ENCODE measurements around the gene INTS11.

Gene INTS11

DNA sequence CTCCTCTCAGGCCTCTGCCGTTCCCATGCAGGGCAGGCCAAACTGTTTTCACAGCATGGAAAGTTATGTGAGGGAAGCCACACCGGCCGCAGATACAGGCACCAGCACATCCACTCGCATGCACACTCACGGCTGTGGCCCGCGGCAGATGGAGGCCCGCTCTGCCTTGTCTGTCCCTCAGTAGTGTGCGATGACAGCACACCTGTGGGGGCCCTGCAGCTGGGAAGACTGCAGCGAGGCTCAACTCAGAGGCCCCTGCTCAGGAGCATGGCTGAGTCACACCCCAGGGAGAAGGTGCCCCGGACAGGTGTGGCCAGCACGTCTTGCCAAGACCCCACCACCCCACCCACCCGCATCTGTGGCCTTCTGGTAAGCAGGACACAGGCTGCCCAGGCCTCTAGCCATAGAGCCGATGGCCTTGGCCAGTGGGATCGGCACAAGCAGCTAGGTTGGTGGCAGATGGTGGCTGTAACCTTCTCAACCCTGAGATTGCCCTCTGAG, 49.5 kb downstream of the INTS11 start:
- H3K4me2 ChIP-seq = no peak overlapping the region
- 0 out of 2 replicates have a peak, but pooled peaks cover 3% of the 10 kb centered on the region for H3K36me3 ChIP-seq (ENCODE audit: insufficient read depth)
- H3K4me3 ChIP-seq (IDR thresholded peaks at IDR 0.05; ENCODE audit: insufficient read depth, low read depth, low read length) = no peak overlapping the region
- peaks cover 34% of the 10 kb centered on the region for H3K79me2 ChIP-seq (ENCODE audit: insufficient read depth, low read depth)
- H2AFZ ChIP-seq (ENCODE audit: low read depth) = peak overlapping the region; percentile 93; the same call in 1 of the 2 replicates
- TF ChIP-seq, protein P1, sequence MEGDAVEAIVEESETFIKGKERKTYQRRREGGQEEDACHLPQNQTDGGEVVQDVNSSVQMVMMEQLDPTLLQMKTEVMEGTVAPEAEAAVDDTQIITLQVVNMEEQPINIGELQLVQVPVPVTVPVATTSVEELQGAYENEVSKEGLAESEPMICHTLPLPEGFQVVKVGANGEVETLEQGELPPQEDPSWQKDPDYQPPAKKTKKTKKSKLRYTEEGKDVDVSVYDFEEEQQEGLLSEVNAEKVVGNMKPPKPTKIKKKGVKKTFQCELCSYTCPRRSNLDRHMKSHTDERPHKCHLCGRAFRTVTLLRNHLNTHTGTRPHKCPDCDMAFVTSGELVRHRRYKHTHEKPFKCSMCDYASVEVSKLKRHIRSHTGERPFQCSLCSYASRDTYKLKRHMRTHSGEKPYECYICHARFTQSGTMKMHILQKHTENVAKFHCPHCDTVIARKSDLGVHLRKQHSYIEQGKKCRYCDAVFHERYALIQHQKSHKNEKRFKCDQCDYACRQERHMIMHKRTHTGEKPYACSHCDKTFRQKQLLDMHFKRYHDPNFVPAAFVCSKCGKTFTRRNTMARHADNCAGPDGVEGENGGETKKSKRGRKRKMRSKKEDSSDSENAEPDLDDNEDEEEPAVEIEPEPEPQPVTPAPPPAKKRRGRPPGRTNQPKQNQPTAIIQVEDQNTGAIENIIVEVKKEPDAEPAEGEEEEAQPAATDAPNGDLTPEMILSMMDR (conservative IDR thresholded peaks at IDR 0.05; ENCODE audit: low read depth, low read length) = no peak
- no peak overlapping the region for H3K27ac ChIP-seq
- H4K20me1 ChIP-seq (ENCODE audit: insufficient read depth) = peaks cover 4% of the 10 kb centered on the region; the same call in 1 of the 2 replicates
- no peaks in the 10 kb centered on the region; the same call in 1 of the 2 replicates for H3K27me3 ChIP-seq (ENCODE audit: insufficient read depth, low read depth)
- H3K9ac ChIP-seq = no peak overlapping the region
- peaks cover 14% of the 10 kb centered on the region for H3K4me1 ChIP-seq (ENCODE audit: low read depth, poor library complexity, severe bottlenecking)

DNA sequence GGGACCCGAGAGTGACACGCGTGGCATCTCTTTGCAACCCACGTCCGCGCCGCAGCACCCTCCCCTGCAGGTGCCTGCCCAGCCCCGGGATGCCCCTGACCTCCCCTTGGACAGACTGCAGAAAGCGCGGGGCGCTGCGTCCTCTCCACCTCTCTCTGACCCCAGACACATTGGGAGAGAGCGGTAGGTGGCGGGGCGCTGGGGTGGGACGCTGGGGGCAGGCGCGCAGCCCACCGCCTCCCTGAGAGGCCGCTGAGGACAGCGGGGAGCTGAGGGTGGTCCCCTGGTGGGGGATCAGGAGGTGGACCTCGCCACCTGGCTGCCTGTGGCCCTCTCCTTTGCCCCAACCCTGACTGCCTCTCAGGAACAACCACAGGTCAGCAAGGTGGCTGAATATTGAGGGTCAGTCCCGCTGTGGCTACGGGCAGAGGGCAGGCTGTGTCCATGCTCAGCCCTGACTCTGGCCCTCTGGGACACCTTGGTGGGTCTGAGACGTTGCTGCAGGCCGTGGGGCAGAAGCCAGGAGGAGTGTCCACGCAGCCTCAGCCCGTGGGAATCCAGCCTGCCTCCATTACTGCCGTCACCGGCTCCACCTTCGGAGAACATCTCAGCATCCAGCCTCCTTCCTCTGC, 50.0 kb downstream of the INTS11 start:
- peaks cover 40% of the 10 kb centered on the region for H3K79me2 ChIP-seq (ENCODE audit: insufficient read depth, low read depth)
- peak overlapping the region; percentile 93 for H2AFZ ChIP-seq (ENCODE audit: low read depth)
- H3K36me3 ChIP-seq (ENCODE audit: insufficient read depth) = 0 out of 2 replicates have a peak, but pooled peaks cover 3% of the 10 kb centered on the region
- H3K4me2 ChIP-seq = peak overlapping the region; percentile 90
- no peaks in the 10 kb centered on the region; the same call in 1 of the 2 replicates for H3K27me3 ChIP-seq (ENCODE audit: insufficient read depth, low read depth)
- TF ChIP-seq, protein P1 (conservative IDR thresholded peaks at IDR 0.05; ENCODE audit: low read depth, low read length) = no peak
- H3K27ac ChIP-seq = no peak overlapping the region
- peak overlapping the region; percentile 62; the same call in 1 of the 2 replicates for H3K9ac ChIP-seq
- H3K4me1 ChIP-seq (ENCODE audit: low read depth, poor library complexity, severe bottlenecking) = peaks cover 14% of the 10 kb centered on the region
- peak overlapping the region; percentile 59 for H3K4me3 ChIP-seq (IDR thresholded peaks at IDR 0.05; ENCODE audit: insufficient read depth, low read depth, low read length)
- H4K20me1 ChIP-seq (ENCODE audit: insufficient read depth) = peaks cover 4% of the 10 kb centered on the region; the same call in 1 of the 2 replicates

DNA sequence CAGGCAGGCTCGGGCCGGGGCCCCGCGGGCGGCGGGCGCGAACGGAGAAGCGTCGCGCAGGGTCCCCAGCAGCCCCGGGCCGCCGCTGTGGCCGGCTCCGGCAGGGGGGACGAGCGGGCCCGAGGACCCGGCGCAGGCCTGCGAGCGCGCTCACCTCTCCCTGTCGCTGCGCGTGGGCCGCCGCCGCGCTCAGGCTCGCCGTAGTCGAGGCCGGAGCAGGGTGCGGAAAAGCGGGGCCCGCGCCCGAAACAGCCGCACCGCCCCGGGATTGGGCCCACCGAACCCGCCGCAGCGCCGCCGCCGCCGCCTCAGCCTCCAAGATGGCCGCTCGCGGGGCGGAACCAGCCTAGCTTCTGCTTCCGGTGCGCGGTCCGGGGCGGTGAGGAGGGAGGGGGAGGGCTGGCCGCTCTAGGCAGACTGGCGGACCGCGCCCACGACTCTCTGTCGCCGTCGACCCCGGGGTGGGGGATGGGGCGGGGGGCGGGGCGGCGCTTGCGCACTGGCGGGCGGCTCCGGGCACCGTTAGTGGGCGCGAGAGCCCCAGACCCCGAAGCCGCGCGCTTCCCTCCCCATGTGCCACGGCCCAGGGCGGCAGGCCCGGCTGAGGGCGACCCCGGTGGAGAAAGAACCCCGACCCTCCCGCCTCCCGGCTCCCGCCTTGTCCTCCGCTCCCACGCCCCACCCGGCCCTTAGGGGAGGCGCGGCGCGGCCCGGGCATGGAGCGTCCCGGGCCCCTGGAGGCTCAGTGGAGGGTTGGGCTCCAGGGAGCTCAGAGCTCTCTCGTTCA, 50.8 kb downstream of the INTS11 start, which contains the start of gene UBE2J2:
Gene UBE2J2 (minus strand): TSS at position 343 of the 787 bp plus-strand sequence. CDS start 5,862 bp downstream, outside the sequence.
- Histone ChIP-seq H2AFZ (ENCODE audit: low read depth) (peak within 1 kb of the TSS; percentile 93), H3K9ac (peak within 1 kb of the TSS; percentile 70), H4K20me1 (ENCODE audit: insufficient read depth) (peaks cover 4% of the 10 kb centered on the region; the same call in 1 of the 2 replicates), H3K27ac (peak within 1 kb of the TSS; percentile 39), H3K79me2 (ENCODE audit: insufficient read depth, low read depth) (peaks cover 45% of the 10 kb centered on the region), H3K36me3 (ENCODE audit: insufficient read depth) (0 out of 2 replicates have a peak, but pooled peaks cover 3% of the 10 kb centered on the region), H3K27me3 (ENCODE audit: insufficient read depth, low read depth) (no peaks in the 10 kb centered on the region; the same call in 1 of the 2 replicates), H3K4me3 (IDR thresholded peaks at IDR 0.05; ENCODE audit: insufficient read depth, low read depth, low read length) (peak within 1 kb of the TSS; percentile 62), H3K4me1 (ENCODE audit: low read depth, poor library complexity, severe bottlenecking) (peaks cover 14% of the 10 kb centered on the region), H3K4me2 (peak within 1 kb of the TSS; percentile 100)
- TF ChIP-seq, protein P1 (conservative IDR thresholded peaks at IDR 0.05; ENCODE audit: low read depth, low read length) = no peak

DNA sequence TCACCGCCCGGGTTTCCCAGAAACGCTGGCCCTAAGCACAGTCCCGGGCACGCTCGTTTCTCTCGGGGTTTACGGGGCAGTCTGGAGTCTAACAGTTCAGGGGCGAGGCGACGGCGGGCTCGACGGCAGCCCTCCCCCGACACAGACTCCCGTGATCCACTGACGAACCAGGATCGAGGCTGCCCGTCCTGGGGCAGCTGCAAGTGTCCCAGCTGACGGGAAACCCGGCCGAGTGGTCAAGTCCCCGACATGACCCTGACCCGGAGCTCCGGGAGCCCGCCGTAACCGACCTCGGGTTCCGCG, 51.3 kb downstream of the INTS11 start:
- Histone ChIP-seq H3K27ac (peak overlapping the region; percentile 39), H3K4me3 (IDR thresholded peaks at IDR 0.05; ENCODE audit: insufficient read depth, low read depth, low read length) (peak overlapping the region; percentile 62), H3K79me2 (ENCODE audit: insufficient read depth, low read depth) (peaks cover 50% of the 10 kb centered on the region), H3K36me3 (ENCODE audit: insufficient read depth) (0 out of 2 replicates have a peak, but pooled peaks cover 3% of the 10 kb centered on the region), H3K4me1 (ENCODE audit: low read depth, poor library complexity, severe bottlenecking) (peaks cover 14% of the 10 kb centered on the region), H3K27me3 (ENCODE audit: insufficient read depth, low read depth) (no peaks in the 10 kb centered on the region; the same call in 1 of the 2 replicates), H2AFZ (ENCODE audit: low read depth) (no peak overlapping the region), H3K9ac (peak overlapping the region; percentile 70), H3K4me2 (peak overlapping the region; percentile 100), H4K20me1 (ENCODE audit: insufficient read depth) (peaks cover 4% of the 10 kb centered on the region; the same call in 1 of the 2 replicates)
- TF ChIP-seq, protein P1 (conservative IDR thresholded peaks at IDR 0.05; ENCODE audit: low read depth, low read length) = no peak
